NCI-H1092 treated with DMSO at 0.1 percent for 48 hours (cell line): ENCODE measurements around the gene PIK3C2B.
"Not testable (repeated sequence)": the region's sequence is repeated elsewhere in the genome, so short reads cannot be mapped to it uniquely, and the experiment has no call there.

Experiments used
- DNase-seq: peaks from one replicate; lab custom pipeline; 2025; lab: John Stamatoyannopoulos, UW

The PIK3C2B gene

GRCh38 chr1:204506201-204506968 is 11.8 kb upstream of the PIK3C2B start:
- peak; percentile 96 for DNase-seq

DNA sequence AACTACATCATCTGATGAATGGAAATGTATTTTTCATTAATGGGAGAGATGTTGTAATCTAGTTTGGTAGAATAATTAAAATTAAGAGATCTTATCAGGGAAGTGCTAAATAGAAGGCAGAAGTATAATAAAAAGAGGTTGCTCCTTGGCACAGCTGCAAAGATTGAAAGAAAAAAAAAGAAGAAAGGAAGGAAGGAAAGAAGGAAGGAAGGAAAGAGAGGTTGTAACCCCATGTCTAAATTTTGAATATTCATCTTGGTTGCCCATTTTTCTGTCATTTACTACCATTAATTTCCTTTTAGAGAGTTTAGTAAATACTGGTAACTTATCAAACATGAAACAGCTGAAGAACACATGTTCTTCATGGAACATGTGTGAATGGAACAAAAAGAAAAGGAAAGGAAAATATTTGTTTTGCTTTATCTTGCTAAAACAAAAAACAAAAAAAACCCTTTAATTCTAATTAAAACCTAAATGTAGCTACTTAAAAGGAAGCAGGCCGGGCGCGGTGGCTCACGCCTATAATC is 11.1 kb upstream of the PIK3C2B start:
- DNase-seq = no peak

- DNase-seq = no peak
Observed at GRCh38 chr1:204503913-204504519, 9.4 kb upstream of the PIK3C2B start.

DNA sequence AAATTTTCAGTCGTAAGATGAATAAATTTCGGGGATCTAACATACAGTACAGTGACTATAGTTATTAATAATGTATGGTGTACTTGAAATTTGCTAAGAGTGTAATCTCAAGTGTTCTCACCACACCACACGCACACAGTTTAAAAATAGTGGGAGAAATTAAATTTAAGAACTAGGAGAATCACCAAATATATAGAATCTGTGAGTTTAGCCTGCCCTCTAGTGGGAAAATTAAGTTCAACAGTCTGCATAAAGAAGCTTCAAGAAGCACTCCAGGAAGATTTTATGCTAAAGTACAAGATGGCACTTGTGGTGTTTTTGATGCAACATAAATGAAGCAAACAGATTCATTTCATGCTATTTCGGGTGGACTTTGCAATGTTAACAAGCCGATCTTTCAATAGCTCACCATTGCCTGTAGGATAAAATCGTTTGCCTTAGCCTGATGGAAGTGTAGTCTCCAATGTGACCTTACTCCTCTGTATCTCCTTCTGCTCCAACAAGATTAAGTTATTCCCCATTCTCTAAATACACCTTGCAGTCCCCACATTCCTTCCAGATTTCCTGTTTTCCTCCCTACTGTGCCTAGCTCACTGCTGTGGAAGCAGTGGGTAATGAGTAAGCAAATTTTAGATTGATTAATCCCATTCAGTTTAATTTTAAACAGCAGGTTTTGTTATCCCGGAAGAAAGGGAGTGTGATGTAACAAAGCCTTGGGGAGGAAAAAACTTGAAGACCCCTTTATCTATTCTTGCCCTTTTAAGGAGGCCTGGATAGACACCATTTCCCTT is 8.7 kb upstream of the PIK3C2B start:
- peak; percentile 78 for DNase-seq

- DNase-seq = no peak
Observed at GRCh38 chr1:204502241-204502640, 7.6 kb upstream of the PIK3C2B start.

DNA sequence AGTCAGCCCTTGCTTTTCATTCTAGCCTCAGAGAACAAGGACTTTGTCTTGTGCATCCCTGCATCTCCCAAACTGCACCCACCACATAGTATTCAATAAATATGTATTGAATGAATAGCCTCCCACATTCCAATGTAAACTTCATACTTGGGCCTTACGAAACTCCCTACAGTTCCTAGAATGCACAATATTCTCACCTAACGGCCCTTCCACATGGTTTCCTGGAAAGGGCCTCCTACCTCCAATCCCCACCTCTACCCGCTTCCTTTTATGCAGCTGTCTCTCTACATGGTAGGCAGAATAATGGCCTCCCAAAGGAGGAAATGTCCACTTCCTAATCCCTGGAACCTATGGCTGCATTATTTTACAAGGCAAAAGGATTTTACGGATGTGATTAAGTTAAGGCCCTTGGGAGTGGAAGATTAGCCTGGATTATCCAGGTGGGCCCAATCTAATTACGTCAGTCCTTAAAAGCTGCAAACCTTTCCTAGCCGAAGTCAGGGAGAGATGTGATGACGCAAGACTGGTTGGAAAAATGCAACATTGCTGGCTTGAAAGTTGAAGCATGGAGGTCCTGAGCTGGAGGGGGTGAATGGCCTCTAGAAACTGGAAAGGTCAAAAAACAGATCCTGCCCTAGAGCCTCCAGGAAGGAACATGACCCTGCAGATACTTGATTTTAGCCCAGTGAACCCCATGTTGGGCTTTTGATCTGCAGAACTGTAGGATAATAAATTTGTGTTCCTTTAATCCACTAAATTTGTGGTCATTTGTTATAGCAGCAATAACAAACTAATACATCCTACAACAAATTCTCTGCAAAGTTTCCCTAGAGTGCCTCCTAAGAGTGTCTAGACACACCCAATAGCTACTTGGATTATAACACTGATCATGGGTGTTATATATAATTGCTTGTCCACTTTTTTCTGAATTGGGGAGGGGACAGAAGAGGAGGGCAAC is 5.2 kb upstream of the PIK3C2B start:
- no peak for DNase-seq

- DNase-seq = no peak
Observed at GRCh38 chr1:204498981-204499380, 4.4 kb upstream of the PIK3C2B start.

DNA sequence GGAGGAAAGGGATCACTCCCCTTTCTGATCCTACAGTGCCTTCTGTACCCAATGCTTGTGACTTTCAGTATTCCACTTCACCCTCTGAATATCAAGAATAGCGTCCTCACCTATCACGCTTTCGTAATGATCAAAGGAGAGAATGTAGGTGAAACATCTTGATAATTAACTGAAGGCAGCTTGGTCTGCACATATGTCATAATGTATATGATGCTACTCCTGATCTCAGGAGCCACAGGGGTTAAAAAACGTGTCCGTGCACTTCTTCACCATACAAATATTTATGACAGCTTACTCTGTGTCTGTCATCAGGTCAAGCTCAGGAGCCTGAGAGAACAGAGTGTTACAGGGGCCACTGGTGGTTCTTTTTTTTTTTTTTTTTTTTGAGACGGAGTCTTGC is 1.2 kb upstream of the PIK3C2B start:
- DNase-seq = no peak

GRCh38 chr1:204495078-204495753 is 611 bp upstream of the PIK3C2B start:
- no peak for DNase-seq

- DNase-seq = peak; percentile 86
Observed at GRCh38 chr1:204493984-204494280, 673 bp downstream of the PIK3C2B start.

- peak; percentile 86 for DNase-seq
Observed at GRCh38 chr1:204493145-204493983, 1.2 kb downstream of the PIK3C2B start.

- no peak for DNase-seq
Observed at GRCh38 chr1:204491655-204492054, 3.0 kb downstream of the PIK3C2B start.

DNA sequence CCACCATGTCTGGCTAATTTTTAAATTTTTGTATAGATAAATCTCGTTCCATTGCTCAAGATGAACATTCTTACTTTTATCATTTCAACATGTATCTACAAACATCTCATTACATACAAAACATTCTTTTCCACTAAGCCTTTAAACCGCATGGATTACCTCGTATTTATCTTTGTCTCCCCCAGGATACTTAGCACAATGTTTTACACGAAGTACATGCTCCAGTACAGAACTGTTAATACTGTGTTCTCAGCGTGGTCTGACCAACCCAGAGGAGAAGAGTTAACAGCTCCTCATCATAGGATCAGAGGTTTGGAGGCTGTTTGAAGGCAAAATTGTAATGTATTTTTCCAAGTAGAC is 7.4 kb downstream of the PIK3C2B start:
- DNase-seq = no peak

DNA sequence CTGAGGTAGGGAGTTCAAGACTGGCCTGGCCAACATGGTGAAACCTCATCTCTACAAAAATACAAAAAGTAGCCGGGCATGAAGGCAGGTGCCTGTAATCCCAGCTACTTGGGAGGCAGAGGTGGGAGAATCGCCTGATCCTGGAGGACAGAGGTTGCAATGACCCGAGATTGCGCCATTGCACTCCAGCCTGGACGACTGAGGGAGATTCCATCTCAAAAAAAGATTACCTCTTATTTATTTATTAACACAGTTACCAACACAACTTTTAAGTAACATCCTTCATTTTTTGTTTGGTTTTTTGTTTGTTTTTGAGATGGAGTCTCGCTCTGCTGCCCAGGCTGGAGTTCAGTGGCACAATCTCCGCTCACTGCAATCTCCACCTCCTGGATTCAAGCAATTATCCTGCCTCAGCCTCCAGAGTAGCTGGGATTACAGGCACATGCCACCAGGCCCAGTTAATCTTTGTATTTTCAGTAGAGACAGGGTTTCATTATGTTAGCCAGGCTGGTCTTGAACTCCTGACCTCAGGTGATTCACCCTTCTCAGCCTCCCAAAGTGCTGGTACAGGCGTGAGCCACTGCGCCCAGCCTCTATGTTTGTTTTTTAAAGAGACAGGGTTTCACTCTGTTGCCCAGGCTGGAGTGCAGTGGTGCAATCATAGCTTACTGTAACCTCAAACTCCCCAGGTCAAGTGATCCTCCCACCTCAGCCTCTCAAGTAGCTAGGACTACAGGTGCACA is 7.9 kb downstream of the PIK3C2B start:
- DNase-seq = not testable (repeated sequence)

DNA sequence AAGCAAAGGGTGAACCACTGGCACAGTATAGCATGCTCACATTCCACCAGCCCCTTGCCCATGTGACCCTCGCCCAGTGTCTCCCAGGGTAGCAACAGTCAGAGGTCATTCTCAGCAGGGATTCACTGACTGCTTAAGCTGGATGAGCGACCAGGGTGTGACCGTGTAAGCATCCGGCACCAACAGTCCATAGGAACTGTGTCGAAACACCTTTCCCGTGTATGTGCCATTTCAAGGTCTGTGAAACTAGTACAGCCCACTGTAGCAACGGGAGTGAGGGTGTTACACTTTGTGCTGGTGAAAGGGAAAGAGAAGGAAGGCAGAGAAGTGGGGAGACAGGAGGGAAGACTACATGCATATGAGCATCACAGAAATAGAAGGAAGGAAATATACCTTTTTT is 10.8 kb downstream of the PIK3C2B start:
- no peak for DNase-seq

GRCh38 chr1:204480515-204480914 is 14.1 kb downstream of the PIK3C2B start:
- DNase-seq = peak; percentile 32

DNA sequence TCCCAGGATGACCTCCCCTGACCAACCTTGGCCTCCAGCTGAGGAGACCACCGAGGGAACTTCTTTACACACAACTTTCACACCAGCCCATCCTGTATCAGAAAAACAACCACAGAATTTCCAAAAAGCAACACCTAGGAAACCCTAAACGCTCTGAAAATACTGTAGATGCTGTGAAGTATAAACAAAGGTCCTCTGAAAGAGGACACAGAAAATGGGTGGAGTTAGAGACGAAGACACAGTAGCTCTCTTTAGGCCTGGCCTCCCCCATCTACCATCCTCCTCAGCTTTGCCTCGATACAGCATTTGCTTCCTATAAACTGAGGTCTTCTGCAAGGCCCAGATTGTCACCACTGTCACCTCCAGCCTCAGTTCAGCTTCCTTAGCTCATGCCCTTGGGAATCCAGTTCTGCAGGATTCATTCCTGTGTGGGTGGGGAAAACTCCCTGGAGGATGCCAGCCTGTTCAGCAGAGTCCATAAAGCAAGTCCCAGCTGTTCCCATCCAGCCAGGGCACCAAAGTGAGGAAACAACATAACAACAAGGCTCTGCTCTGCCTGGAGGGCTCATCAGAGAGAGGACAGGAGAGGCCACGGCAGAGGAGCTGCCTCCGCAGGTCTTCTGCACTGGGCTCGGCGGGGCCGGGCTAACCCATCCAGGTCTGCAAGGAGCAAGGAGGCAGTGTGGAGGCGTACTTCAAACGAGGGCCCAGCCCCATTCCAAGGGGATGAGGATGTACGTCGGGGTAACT is 15.0 kb downstream of the PIK3C2B start:
- DNase-seq = no peak

GRCh38 chr1:204478921-204479320 is 15.7 kb downstream of the PIK3C2B start:
- DNase-seq = no peak
